Suprapubic skin (tissue), 3 donors: ENCODE data around the gene TSPEAR.

Experiments used
- CTCF ChIP-seq, 2 donors: fragments of 200-600 bp in 1 of 2; fragments of 450-650 bp in 1 of 2; sonication (generic) in 1 of 2; IDR thresholded peaks; one replicate each; pipeline ENCODE4 v1.5.1; 2016 to 2019; ENCODE audit warnings: antibody characterized with exemption in 2 of 2, mild to moderate bottlenecking in 1 of 2, moderate library complexity in 1 of 2
- EP300 ChIP-seq: sonication (generic); formaldehyde crosslinking; IDR thresholded peaks from one replicate; pipeline ENCODE4 v1.6.1; 2017; ENCODE audit warnings: antibody characterized with exemption

- TF ChIP-seq CTCF (IDR thresholded peaks at IDR 0.05), result no peak
- TF ChIP-seq EP300, result no peak
Measured at GRCh38 chr21:44603911-44604310, 107.5 kb downstream of the TSPEAR start.
